Effector memory CD4-positive, alpha-beta T cell (primary cell): ENCODE measurements around the gene TMEM121.

ENCODE experiments used
- DNase-seq, 3 donors: peaks; one replicate each; pipeline ENCODE4 v3.0.0-alpha.2; 2020
- H3K27ac ChIP-seq: 2 replicates; pipeline ENCODE4 v1.7.0; 2013; ENCODE audit warnings: mild to moderate bottlenecking, low read length, moderate library complexity; ENCODE audit not compliant: insufficient read depth, poor library complexity, severe bottlenecking
- H3K27me3 ChIP-seq: replicated peaks from 2 replicates; pipeline ENCODE4 v1.7.0; 2013; ENCODE audit warnings: mild to moderate bottlenecking, low read length; ENCODE audit not compliant: insufficient read depth, control insufficient read depth, poor library complexity, severe bottlenecking
- H3K36me3 ChIP-seq: 2 replicates; pipeline ENCODE4 v1.7.0; 2013; ENCODE audit warnings: mild to moderate bottlenecking, low read length, moderate library complexity; ENCODE audit not compliant: control insufficient read depth, insufficient read depth
- H3K4me1 ChIP-seq: 2 replicates; pipeline ENCODE4 v1.7.0; 2013; ENCODE audit warnings: low read length, mild to moderate bottlenecking; ENCODE audit not compliant: control insufficient read depth, insufficient read depth, poor library complexity, severe bottlenecking
- H3K4me3 ChIP-seq: 2 replicates; pipeline ENCODE4 v1.7.0; 2013; ENCODE audit warnings: low read length, low read depth, mild to moderate bottlenecking; ENCODE audit not compliant: insufficient read depth, poor library complexity, severe bottlenecking
- H3K9me3 ChIP-seq: 2 replicates; pipeline ENCODE4 v1.7.0; 2013; ENCODE audit warnings: mild to moderate bottlenecking, low read length, moderate library complexity; ENCODE audit not compliant: control insufficient read depth

TMEM121 gene

DNA sequence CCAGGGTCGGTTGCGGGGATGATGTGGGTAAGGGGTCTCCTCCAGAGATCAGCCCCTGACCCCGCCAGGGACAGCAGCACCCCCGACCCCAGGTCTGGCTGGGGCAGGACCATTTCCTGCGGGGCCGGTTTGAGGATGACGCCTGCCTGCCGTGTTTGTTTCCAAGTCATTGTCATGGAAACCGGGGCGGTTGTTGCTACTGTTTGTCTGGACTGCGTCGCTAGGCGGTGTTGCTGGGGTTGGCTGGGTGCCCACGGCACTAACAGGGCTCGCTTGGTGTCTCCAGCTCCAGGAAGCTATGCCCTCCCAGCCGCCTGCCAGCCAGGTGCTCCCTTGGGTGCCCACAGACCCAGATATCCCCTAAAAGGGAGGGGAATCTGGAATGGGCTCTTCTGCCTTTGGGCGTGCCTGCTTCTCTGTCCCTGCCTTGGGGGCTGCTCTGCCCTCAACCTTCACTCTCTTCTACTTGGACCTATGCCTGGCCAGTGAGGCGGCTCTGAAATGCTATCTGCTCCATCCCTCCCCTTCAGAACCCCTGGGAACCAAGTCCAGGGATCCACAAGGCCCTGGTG lies 44.4 kb upstream of the TMEM121 start:
- Histone ChIP-seq H3K4me1 (peaks cover 79% of the 10 kb centered on the region), H3K36me3 (no peaks in the 10 kb centered on the region), H3K9me3 (no peaks in the 10 kb centered on the region), H3K27me3 (no peaks in the 10 kb centered on the region), H3K27ac (peak overlapping the region; percentile 100), H3K4me3 (peak overlapping the region; percentile 28)
- peak; percentile 95 to 97 (median 96) for DNase-seq

DNA sequence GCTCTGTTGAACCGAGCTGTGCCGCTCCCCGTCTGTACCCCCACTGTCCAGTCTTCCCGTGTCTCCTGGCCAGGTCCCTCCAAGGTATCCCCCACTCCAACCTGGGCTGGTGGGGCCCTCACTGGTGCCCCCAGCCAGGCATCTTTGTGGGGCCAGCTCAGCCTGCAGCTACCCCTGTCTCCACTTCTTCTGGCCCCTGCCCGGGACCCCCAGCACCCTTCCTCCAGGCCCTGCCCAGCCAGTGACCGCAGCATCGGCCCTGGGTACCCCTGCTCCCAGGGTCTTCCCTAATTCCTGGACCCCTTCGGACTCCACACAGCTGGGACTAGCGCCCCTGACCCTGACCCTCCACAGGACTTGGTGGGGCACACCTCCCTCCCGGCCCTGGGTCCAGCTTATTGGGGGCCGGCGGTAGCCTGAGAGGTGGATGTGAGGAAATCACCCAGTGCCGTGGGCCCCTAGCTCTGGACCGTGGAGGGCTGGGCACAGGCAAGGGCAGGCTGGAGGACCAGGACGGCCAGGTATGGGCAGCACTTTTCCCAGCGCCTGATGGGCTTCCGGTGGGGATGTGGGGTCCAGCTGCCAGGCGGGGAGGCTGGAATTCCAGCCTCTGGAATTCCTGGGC lies 43.8 kb upstream of the TMEM121 start:
- no peaks in the 10 kb centered on the region for H3K9me3 ChIP-seq
- no peaks in the 10 kb centered on the region for H3K27me3 ChIP-seq
- peak overlapping the region; percentile 100 for H3K27ac ChIP-seq
- no peaks in the 10 kb centered on the region for H3K36me3 ChIP-seq
- peaks cover 80% of the 10 kb centered on the region for H3K4me1 ChIP-seq
- DNase-seq, result no peak
- no peak overlapping the region for H3K4me3 ChIP-seq

DNA sequence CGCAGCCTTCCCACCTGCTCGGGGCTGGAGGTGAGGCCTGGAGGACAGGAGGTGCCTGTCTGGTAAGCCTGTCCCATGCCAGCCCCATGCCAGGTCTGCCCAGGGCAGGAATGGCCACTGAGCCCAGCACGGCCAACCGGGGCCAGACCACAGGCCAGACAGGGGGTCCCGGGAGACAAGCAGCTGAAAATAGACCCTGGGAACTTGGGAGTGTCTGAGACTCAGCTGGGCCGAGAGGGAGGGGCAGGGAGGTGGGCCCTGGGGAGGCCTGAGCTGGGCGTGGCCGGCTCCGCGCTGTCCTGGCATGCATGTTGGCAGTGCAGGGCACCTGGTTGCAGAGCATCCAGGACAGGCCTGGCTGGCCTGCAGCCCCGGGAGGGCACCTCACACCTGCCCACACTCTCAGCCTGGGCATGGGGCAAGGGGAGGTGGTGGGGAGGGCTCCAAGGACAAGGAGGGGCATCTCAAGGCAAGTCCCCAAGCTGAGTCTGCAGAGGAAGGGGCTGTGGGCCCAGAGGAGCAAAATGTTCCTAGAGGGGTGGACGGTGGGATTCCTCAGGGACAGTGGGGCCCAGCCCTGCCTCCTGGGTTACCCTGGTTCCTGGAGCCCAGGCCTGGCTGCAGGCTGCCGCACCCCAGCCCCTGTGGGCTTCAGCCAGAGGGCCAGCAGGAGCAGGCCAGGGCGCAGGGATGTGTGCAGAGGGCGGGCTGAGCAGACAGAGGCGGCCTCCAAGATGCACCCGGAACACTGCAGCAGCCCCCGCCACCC lies 42.9 kb upstream of the TMEM121 start:
- H3K27me3 ChIP-seq, result no peaks in the 10 kb centered on the region
- no peaks in the 10 kb centered on the region for H3K36me3 ChIP-seq
- H3K27ac ChIP-seq, result peak overlapping the region; percentile 100
- no peak overlapping the region for H3K4me3 ChIP-seq
- peaks cover 79% of the 10 kb centered on the region for H3K4me1 ChIP-seq
- H3K9me3 ChIP-seq, result no peaks in the 10 kb centered on the region
- no peak for DNase-seq

DNA sequence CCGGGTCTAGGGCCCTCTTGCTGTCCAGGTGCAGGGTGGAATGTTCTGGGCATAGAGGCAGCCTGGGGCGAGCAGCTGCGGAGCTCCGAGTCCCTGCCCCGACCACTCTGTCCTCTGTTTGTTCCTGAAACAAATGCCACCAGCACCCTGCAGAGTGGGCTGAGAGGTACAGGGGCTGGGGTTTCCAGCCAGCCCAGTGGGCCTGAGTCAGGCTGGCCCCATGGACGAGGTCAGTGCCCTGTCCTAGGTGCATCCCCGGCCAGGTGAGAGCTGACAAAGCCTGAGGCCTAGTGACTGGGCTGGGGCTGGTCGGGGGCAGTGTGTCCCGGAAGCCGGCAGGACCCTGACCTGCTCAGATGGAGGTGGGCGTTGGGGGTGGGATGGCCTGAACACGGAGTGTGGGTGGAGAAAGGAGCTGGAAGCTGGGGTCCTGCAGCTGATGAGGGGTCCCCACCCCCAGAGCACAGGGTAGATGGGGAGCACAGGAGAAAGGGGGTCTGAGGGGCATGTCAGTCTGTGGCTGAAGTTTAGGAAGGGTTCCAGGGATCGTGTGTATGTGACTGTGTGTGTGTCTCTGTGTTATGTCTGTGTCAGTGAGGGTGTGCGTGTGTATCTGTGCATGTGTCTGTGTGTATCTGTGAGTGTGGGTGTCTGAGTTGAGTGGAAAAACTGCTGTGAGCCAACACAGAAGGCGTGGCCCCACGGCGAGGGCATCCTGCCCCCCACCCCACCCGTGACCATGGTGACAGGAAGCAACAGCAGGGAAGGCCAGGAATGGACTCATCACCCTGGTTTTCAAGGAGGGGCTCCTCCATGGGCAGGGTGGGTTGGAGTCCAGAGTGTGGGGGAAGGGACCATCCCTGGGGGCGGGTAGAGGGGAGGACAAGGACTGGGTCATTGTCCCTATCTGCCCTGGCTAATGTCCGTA lies 42.0 kb upstream of the TMEM121 start:
- no peaks in the 10 kb centered on the region for H3K27me3 ChIP-seq
- peaks cover 86% of the 10 kb centered on the region for H3K4me1 ChIP-seq
- H3K27ac ChIP-seq, result peak overlapping the region; percentile 100
- peak in 2 of 3 donors; percentile 55 to 56 for DNase-seq
- no peaks in the 10 kb centered on the region for H3K36me3 ChIP-seq
- no peaks in the 10 kb centered on the region for H3K9me3 ChIP-seq
- no peak overlapping the region for H3K4me3 ChIP-seq

DNA sequence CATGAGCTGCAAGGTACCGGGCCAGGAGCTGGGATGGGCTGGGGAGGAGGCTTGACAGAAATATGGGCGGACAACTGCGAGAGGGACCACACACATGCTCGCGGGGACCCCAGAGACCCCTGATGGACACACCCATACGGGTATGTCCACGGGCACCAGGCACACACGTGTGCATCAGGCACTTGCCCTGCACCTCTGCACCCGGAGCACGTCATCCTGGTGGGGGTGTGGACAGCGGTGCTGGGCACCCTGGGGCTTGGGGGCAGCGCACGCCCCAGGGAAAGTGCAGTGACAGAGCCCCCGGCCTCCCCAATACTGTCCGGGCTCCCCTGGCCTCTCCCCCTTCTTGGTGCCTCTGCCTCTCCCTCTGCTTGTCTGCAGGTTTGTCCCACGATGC lies 41.4 kb upstream of the TMEM121 start:
- no peak for DNase-seq
- Histone ChIP-seq H3K27me3 (no peaks in the 10 kb centered on the region), H3K4me1 (peaks cover 86% of the 10 kb centered on the region), H3K36me3 (no peaks in the 10 kb centered on the region), H3K4me3 (no peak overlapping the region), H3K9me3 (no peaks in the 10 kb centered on the region), H3K27ac (peak overlapping the region; percentile 100)

DNA sequence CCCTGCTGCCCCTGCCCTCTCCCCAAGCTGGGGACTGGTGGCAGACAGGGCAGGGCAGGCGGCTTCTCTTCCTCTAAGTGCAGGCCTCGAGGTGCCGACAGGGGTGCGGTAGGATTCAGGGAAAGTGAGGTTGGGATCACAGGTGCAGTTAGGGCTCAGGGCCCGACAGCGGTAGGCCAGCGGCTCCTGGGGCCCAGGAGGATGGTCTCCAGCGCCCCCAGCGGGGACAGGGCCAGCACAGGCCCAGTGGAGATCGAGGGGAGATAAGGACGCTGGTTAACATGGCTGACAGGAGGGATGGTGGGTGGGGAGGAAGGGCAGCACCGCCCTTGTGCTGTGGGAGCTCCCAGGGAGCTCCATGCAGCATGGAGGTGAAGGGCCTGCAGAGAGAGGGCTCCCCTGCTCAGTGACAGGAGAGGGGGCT lies 40.6 kb upstream of the TMEM121 start:
- Histone ChIP-seq H3K27me3 (no peaks in the 10 kb centered on the region), H3K4me1 (peaks cover 83% of the 10 kb centered on the region), H3K27ac (peak overlapping the region; percentile 100), H3K36me3 (no peaks in the 10 kb centered on the region), H3K4me3 (no peak overlapping the region), H3K9me3 (no peaks in the 10 kb centered on the region)
- peak; percentile 54 to 72 (median 56) for DNase-seq

DNA sequence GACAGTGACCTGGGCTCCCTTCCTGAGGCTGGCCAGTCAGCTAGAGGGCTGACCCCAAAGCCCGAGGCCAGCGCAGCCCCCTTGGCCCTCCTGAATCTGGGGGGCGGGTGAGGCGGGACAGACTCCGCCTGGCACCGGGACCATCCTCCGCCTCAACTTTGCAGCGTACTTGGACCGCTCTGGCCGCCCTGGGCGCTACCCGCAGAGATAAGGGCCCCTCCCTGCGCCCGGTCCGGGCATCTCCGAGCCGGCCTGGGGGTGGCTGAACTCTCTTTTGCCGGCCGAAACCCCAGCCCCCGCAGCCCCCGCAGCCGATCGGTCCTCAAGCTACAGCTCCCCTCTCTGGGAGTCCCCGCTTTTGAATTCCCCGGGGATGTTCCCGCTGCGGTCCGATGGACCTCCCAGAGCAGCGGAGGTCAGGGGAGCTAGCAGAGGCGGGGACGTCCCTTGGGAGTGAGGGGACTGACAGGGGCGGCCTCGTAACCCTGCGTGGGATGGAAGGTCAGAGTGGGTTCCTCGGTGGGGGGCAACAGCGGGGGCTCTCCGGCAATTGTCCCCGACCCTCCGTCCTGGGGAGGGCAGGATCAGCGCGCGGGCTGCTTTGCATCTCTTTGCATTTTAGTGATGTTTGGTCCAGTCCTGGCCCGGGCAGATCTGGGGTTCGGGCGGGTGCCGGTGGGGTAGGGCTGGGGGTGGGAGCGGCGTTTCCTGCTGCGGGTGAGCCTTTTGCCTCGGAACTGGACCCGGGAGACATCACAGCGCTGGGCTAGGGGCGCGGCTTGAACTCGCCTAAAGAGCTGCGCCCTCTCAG lies 40.0 kb upstream of the TMEM121 start, which contains the start of gene CRIP1:
Gene CRIP1 (plus strand): TSS at position 724 of the 811 bp plus-strand sequence. CDS start 374 bp downstream, outside the sequence.
- Histone ChIP-seq H3K27me3 (no peaks in the 10 kb centered on the region), H3K9me3 (no peaks in the 10 kb centered on the region), H3K4me3 (peak within 1 kb of the TSS; percentile 71), H3K27ac (peak within 1 kb of the TSS; percentile 100), H3K36me3 (no peaks in the 10 kb centered on the region), H3K4me1 (peaks cover 76% of the 10 kb centered on the region)
- DNase-seq, result no peak

DNA sequence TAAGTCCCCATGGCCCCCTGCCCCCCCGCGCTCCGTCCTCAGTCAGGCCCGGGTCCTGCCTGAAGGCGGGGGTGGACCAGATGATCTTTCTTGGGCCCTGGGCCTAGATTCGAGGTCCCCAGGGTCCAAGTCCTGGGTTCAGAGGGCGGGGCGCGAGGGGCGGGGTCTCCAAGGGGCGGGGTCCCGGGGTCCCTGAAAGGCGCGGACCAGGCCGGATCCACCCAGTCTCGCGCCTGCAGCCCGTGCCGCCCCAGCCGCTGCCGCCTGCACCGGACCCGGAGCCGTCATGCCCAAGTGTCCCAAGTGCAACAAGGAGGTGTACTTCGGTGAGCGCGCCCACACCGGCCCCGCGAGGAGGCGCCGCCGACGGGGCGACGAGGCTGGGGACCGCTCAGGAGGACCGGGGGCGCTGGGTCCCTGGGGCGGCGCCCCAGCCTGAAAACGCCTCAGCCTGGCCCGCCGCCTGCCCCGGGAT lies 39.4 kb upstream of the TMEM121 start:
- Histone ChIP-seq H3K27me3 (no peaks in the 10 kb centered on the region), H3K4me3 (peak overlapping the region; percentile 71), H3K36me3 (no peaks in the 10 kb centered on the region), H3K4me1 (peaks cover 75% of the 10 kb centered on the region), H3K27ac (peak overlapping the region; percentile 100), H3K9me3 (no peaks in the 10 kb centered on the region)
- peak; percentile 49 to 58 (median 52) for DNase-seq
